ENCODE data around the gene SYTL2. TPM values are rescaled to one million over a fixed set of nuclear protein-coding genes. Genes with fewer than 3 reads are reported as not detected.
A peak's percentile ranks its signal among the peaks of the same experiment; 100 is the strongest.

The SYTL2 gene
- total RNA-seq, 1 donor from 2014 or later = 25.7 TPM

DNA sequence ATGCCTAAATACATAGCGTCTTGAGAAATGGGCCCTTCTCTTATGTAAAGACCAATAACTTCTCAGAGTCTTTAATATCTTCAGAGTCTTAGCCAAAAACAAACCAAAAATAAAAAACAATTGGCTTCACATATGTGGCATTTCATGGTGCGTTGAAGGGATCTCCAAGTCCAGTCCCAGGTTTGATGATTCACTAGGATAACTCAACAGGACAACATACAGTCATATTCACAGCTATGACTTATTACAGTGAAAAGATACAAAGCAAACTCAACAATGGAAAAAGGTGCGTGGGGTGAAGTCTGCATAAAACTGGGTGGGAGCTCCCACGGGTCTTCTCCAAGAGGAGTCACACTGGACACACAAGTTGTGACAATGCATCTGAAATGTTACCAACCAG is 12.6 kb downstream of the SYTL2 start:
- H3K4me3 ChIP-seq (ENCODE audit: low read depth, low read length) = no peak overlapping the region
- TF ChIP-seq, protein P1, sequence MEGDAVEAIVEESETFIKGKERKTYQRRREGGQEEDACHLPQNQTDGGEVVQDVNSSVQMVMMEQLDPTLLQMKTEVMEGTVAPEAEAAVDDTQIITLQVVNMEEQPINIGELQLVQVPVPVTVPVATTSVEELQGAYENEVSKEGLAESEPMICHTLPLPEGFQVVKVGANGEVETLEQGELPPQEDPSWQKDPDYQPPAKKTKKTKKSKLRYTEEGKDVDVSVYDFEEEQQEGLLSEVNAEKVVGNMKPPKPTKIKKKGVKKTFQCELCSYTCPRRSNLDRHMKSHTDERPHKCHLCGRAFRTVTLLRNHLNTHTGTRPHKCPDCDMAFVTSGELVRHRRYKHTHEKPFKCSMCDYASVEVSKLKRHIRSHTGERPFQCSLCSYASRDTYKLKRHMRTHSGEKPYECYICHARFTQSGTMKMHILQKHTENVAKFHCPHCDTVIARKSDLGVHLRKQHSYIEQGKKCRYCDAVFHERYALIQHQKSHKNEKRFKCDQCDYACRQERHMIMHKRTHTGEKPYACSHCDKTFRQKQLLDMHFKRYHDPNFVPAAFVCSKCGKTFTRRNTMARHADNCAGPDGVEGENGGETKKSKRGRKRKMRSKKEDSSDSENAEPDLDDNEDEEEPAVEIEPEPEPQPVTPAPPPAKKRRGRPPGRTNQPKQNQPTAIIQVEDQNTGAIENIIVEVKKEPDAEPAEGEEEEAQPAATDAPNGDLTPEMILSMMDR (conservative IDR thresholded peaks at IDR 0.05; ENCODE audit: low read depth, low read length) = no peak
- DNase-seq (ENCODE audit: low read depth) = no peak

DNA sequence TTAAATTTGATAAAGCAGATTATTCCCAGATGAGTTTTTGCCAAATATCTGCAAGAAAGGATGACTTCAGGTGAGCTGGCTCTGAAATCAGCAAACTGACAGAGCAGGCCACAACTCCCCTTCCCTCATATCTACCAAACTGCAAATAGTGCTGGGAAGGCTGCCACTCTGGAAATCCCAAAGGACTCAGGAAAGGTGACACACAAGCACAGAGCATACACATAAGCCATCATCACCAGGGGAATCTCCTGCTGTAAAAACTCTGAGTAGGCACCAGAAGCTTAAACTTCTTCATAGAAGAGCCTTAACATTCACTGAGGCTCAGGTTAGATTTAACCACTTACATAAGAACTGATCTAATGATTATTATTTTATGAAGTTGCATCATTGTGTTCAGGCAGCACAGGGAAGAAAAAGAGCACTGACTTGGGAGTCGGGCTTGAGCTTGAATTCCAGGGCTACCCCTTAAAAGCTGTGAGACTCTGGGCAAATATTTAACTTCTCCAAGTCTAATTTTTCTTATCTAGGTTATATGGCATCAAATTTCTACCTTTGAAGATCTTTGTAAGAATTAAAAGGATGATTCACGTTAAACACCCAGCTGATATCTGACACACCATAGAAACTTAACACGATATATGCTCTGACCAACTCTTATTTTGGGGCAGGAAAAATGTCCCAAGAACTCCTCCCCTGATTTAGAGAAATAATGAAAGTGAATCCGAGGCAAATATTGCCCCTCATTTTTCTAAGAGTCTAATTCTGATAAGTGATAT is 15.0 kb downstream of the SYTL2 start:
- no peak for DNase-seq (ENCODE audit: low read depth)
- TF ChIP-seq, protein P1 (conservative IDR thresholded peaks at IDR 0.05; ENCODE audit: low read depth, low read length) = no peak
- no peak overlapping the region for H3K4me3 ChIP-seq (ENCODE audit: low read depth, low read length)

DNA sequence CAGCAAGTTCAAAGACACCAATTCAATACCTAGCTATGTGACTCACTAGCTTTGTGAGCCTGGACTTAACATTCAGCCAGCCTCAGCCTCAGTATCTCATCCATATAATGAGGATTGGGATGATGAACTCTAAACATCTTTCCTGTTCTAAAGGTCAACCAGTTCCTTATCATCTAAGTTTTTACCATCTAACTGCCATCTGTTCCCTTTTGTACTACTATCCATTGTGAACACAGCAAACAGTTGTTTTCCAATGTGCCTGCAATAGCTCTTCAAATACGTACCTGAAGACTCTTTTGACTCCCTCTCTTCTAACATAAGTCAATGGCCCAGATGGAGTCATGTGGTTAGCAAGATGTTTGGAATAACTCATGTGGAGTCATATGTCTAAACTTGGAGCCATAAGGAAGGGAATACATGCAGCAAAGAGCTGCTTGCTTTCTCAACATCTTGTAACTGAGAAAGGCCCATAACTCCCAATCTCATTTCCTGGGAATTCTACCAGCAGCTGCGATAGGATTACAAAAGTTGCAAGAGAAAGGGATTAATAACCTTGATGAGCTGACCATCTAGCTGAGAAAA is 19.4 kb downstream of the SYTL2 start:
- TF ChIP-seq, protein P1 (conservative IDR thresholded peaks at IDR 0.05; ENCODE audit: low read depth, low read length) = no peak
- no peak overlapping the region for H3K4me3 ChIP-seq (ENCODE audit: low read depth, low read length)
- DNase-seq (ENCODE audit: low read depth) = no peak

DNA sequence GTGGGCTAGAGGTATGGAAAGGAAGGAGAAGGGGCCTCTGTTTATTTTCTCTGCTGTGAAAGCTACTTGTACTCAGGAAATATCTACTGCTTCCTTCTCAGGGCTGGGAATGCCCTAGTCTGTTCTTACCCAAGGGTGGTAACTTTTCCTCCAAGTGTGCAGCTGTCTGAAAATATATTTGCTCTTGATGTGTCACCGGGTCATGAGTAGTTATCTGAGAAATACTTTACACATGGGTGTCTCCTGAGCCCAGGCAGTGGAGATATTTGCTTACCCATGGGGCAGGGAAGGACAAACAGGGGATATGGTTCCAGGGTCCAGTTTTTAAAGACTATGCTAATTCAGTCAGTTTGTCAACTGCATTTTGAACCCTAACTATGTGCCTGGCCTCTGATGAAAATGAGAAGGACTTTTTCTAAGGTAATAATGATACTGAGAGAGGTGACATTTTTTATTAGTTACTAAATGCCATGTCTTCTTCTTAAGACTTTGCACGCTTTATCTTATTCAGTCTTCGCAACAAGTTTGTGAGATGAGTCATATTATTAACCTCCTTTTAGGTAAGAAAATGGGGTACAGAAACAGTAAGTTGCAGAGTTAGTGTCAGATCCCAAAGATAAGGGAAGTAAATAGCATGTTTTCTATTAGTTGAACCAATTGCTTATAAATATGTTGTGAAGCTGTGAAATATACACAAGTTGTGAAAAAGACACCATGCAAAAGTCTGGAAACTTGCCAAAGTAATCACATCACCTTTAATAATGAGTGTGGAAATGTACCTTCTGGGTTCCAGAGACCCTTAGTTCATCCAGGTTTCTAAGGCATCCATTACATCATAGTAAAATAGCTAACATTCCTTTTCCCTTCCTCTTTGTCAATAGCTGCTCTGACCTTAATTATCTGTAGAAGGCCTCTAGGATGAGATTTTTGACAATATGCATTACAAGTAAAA is 22.9 kb downstream of the SYTL2 start:
- DNase-seq (ENCODE audit: low read depth) = peak; percentile 67
- TF ChIP-seq, protein P1 (conservative IDR thresholded peaks at IDR 0.05; ENCODE audit: low read depth, low read length) = no peak
- H3K4me3 ChIP-seq (ENCODE audit: low read depth, low read length) = no peak overlapping the region

DNA sequence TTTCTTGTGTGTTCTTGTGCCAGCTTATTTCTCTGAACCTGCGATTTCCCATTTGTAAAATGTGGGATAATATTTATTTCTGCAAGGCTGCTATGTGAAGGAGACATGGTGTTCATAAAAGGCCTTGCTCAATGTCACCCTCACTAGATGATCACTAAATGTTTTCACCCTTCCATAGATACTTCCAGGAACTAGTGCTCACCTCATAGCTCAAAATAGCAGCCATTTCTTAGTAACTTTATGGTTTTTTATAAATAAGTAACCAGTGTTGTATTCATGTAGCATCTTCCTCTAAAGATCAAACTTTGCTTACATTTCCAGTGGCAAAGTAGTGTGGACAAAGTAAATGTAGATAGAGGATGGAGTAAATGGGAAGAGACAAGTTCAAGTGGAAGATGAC is 23.8 kb downstream of the SYTL2 start:
- no peak for DNase-seq (ENCODE audit: low read depth)
- TF ChIP-seq, protein P1 (conservative IDR thresholded peaks at IDR 0.05; ENCODE audit: low read depth, low read length) = no peak
- no peak overlapping the region for H3K4me3 ChIP-seq (ENCODE audit: low read depth, low read length)

DNA sequence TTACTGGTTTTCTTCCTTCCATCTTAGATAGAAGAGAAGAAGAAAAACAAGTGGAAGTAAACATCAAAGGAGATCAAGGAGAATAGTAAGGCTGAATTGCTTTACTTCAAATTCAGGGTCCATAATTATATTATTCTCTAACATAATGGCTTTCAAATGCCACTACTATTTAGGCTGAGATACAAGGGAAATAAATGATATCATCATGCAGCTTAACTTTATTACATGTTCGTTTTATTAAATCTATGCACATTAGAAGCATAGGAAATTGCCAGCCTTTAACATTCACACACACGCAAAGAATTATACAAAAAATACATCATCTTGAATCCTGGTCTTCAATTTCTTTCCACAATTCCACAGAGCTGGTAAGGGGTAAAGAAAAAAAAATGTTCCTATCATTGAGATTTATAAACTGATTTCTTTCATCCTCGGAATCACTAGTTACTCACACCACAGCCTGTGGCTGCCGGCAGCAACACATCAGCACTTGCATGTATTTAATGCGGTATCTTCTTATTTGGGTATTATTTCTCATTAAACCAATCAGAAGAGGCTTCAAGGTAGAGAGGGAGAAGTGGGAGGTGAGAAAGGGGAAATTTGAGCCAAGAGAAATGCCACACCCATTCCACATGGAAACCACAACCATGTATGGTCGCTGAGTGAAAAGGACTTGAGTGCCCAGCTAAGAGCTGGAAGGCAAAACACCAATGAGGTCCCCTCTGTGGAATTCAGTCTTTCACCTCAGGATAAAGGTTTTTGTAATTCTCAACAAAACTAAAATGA is 26.3 kb downstream of the SYTL2 start:
- TF ChIP-seq, protein P1 (conservative IDR thresholded peaks at IDR 0.05; ENCODE audit: low read depth, low read length) = no peak
- no peak overlapping the region for H3K4me3 ChIP-seq (ENCODE audit: low read depth, low read length)
- DNase-seq (ENCODE audit: low read depth) = no peak

All from epithelial cell of proximal tubule (primary cell).